HCT116 (cell line): Measurements from ENCODE around the gene TKFC. TPM values are rescaled to one million over a fixed set of nuclear protein-coding genes. Genes with fewer than 3 reads are reported as not detected.

Experiments used
- ATAC-seq: fragments of 200-7000 bp; cut with Tn5 transposase; 2 replicates; pipeline ENCODE4 v1.9.1; 2020; ENCODE audit warnings: mild to moderate bottlenecking, moderate library complexity
- BruUV-seq: library from RNA; stranded (reverse); fragments of 400-500 nt; replicated peaks from 2 replicates; lab custom pipeline; 2021; lab: Mats Ljungman, UMichigan
- CTCF ChIA-PET: fragments of 300-600 bp; sonication (Branson Sonifier 250); formaldehyde crosslinking; loops from one replicate; lab custom pipeline; 2021; ENCODE audit warnings: antibody characterized with exemption; lab: Charles Lee
- POLR2A ChIA-PET: fragments of 300-600, 350-600 bp; sonication (Branson Sonifier 250); formaldehyde crosslinking; loops from one replicate; lab custom pipeline; 2021; ENCODE audit warnings: antibody characterized with exemption; lab: Charles Lee
- RAD21 ChIA-PET, 2 experiments: fragments of 300-600 bp; sonication (Branson Sonifier 250); formaldehyde crosslinking; loops; one replicate each; lab custom pipeline; 2023; ENCODE audit warnings: low total read pairs in 2 of 2; ENCODE audit not compliant: uncharacterized antibody in 2 of 2, unreplicated experiment in 2 of 2, low non-redundant PET in 1 of 2; lab: Charles Lee
- DNase-seq: peaks from one replicate; pipeline ENCODE4 v3.0.0-alpha.2; 2010; ENCODE audit warnings: low read depth, low spot score
- H2AFZ ChIP-seq: fragments of 200-600 bp; shearing (Covaris generic), sonication (generic); 2 replicates; pipeline ENCODE4 v1.6.1; 2017; ENCODE audit warnings: low read depth, mixed run types, mixed read lengths, antibody characterized with exemption, low read length; ENCODE audit not compliant: poor library complexity, severe bottlenecking
- H3K27ac ChIP-seq: 2 replicates; pipeline ENCODE4 v1.5.1; 2012; ENCODE audit warnings: low read depth, low read length
- H3K27me3 ChIP-seq: fragments of 200-600 bp; sonication (generic); 2 replicates; pipeline ENCODE4 v1.6.1; 2016; ENCODE audit warnings: mixed run types, low read length, mixed read lengths; ENCODE audit not compliant: insufficient read depth
- H3K36me3 ChIP-seq, 2 experiments: fragments of 200-500 bp in 1 of 2; fragments of 200-600 bp in 1 of 2; sonication (Bioruptor generic) in 1 of 2; sonication (generic) in 1 of 2; 2 replicates each; pipeline versions ENCODE4 v1.5.1 to v1.6.1; 2014 to 2016; ENCODE audit warnings: low read length in 2 of 2, inconsistent platforms in 1 of 2, mixed read lengths in 1 of 2, mixed run types in 1 of 2; ENCODE audit not compliant: insufficient read depth in 2 of 2, control insufficient read depth in 1 of 2
- H3K4me1 ChIP-seq, 2 experiments: fragments of 200-600 bp in 1 of 2; sonication (generic) in 1 of 2; 2 replicates each; pipeline versions ENCODE4 v1.5.1 to v1.6.1; 2012 to 2017; ENCODE audit warnings: low read length in 2 of 2, inconsistent platforms in 1 of 2, mild to moderate bottlenecking in 1 of 2, mixed read lengths in 1 of 2, mixed run types in 1 of 2, moderate library complexity in 1 of 2; ENCODE audit not compliant: insufficient read depth in 2 of 2, control insufficient read depth in 1 of 2
- H3K4me2 ChIP-seq: fragments of 200-600 bp; sonication (generic); 2 replicates; pipeline ENCODE4 v1.6.1; 2017; ENCODE audit warnings: mixed run types, low read length, mixed read lengths
- H3K4me3 ChIP-seq, 2 experiments: fragments of 200-600 bp in 1 of 2; sonication (generic) in 1 of 2; replicated peaks in 1 of 2; 2 replicates each; pipeline ENCODE4 v1.5.1; 2011 to 2016; ENCODE audit warnings: low read length in 2 of 2, control low read depth in 1 of 2, low read depth in 1 of 2, mild to moderate bottlenecking in 1 of 2, mixed read lengths in 1 of 2, mixed run types in 1 of 2
- H3K79me2 ChIP-seq: fragments of 200-600 bp; sonication (generic); 2 replicates; pipeline ENCODE4 v1.6.1; 2017; ENCODE audit warnings: mild to moderate bottlenecking, mixed run types, low read length, moderate library complexity, mixed read lengths; ENCODE audit not compliant: insufficient read depth
- H3K9ac ChIP-seq: fragments of 200-600 bp; sonication (generic); 2 replicates; pipeline ENCODE4 v1.6.1; 2016; ENCODE audit warnings: low read length, mixed read lengths
- H3K9me2 ChIP-seq: fragments of 200-600 bp; sonication (generic), shearing (Covaris generic); 2 replicates; pipeline ENCODE4 v1.6.1; 2017; ENCODE audit warnings: mixed run types, mild to moderate bottlenecking, moderate library complexity; ENCODE audit not compliant: insufficient read depth
- H3K9me3 ChIP-seq, 2 experiments: fragments of 200-500 bp in 1 of 2; fragments of 200-600 bp in 1 of 2; sonication (Bioruptor generic) in 1 of 2; sonication (generic) in 1 of 2; 2 replicates each; pipeline ENCODE4 v1.6.1; 2014 to 2017; ENCODE audit warnings: low read length in 2 of 2, mixed read lengths in 2 of 2, inconsistent platforms in 1 of 2, low read depth in 1 of 2, mild to moderate bottlenecking in 1 of 2, mixed run types in 1 of 2, moderate library complexity in 1 of 2; ENCODE audit not compliant: control insufficient read depth in 1 of 2, insufficient read depth in 1 of 2
- H4K20me1 ChIP-seq: fragments of 200-600 bp; sonication (generic), shearing (Covaris generic); 2 replicates; pipeline ENCODE4 v1.6.1; 2017; ENCODE audit warnings: mixed run types, mild to moderate bottlenecking, moderate library complexity; ENCODE audit not compliant: insufficient read depth
- EGR1 ChIP-seq: IDR thresholded peaks from 2 replicates; pipeline ENCODE4 v1.6.1; 2012; ENCODE audit warnings: low read depth
- EZH2phosphoT487 ChIP-seq: fragments of 200-600 bp; IDR thresholded peaks from 2 replicates; pipeline ENCODE4 v1.6.1; 2018; ENCODE audit warnings: antibody characterized with exemption, borderline replicate concordance
- FOSL1 ChIP-seq: IDR thresholded peaks from 2 replicates; pipeline ENCODE4 v1.6.1; 2012; ENCODE audit warnings: low read depth
- JUND ChIP-seq: IDR thresholded peaks from 2 replicates; pipeline ENCODE4 v1.6.1; 2012
- POLR2A ChIP-seq: IDR thresholded peaks from 2 replicates; pipeline ENCODE4 v1.7.0; 2011; ENCODE audit warnings: borderline replicate concordance; ENCODE audit not compliant: insufficient read depth, insufficient read length; ENCODE audit errors: extremely low read depth
- POLR2AphosphoS5 ChIP-seq: IDR thresholded peaks from 2 replicates; pipeline ENCODE4 v1.6.1; 2011; ENCODE audit warnings: mild to moderate bottlenecking, low read depth, low read length, moderate library complexity
- RAD21 ChIP-seq: IDR thresholded peaks from 2 replicates; pipeline ENCODE4 v1.6.1; 2012; ENCODE audit warnings: low read depth, mild to moderate bottlenecking
- SP1 ChIP-seq: IDR thresholded peaks from 2 replicates; pipeline ENCODE4 v1.6.1; 2012; ENCODE audit warnings: low read depth
- SRF ChIP-seq: IDR thresholded peaks from 2 replicates; pipeline ENCODE4 v1.6.1; 2012; ENCODE audit warnings: low read depth
- YY1 ChIP-seq: IDR thresholded peaks from 2 replicates; pipeline ENCODE4 v1.6.1; 2011; ENCODE audit warnings: low read length, low read depth, moderate library complexity, mild to moderate bottlenecking; ENCODE audit not compliant: insufficient replicate concordance; ENCODE audit errors: extremely low read depth
- ZFX ChIP-seq: fragments of 450-650 bp; IDR thresholded peaks from 2 replicates; pipeline ENCODE4 v1.6.1; 2017
- ZNF274 ChIP-seq: fragments of 200-500 bp; sonication (Bioruptor generic); IDR thresholded peaks from 2 replicates; pipeline ENCODE4 v1.6.1; 2014; ENCODE audit warnings: mild to moderate bottlenecking, low read depth, low read length, inconsistent platforms
- intact Hi-C: fragments of 100-400 bp; cut with micrococcal nuclease; formaldehyde crosslinking; loops from 2 replicates; pipeline ENCODE4 v1.10.0; 2022
- total RNA-seq: library from RNA; stranded (reverse); gene quantifications from one replicate; pipeline ENCODE4 v1.2.1, GENCODE V29; 2021; ENCODE audit not compliant: unreplicated experiment
- TF ChIP-seq, protein P1 (sequence below): IDR thresholded peaks from 2 replicates; pipeline ENCODE4 v1.6.1; 2011; ENCODE audit warnings: mild to moderate bottlenecking, low read length, moderate library complexity; ENCODE audit not compliant: insufficient replicate concordance; ENCODE audit errors: extremely low read depth
- TF ChIP-seq, protein P2 (sequence below): IDR thresholded peaks from 2 replicates; pipeline ENCODE4 v1.6.1; 2012
- TF ChIP-seq, protein P3 (sequence below), 3 experiments: fragments of 200-600 bp in 1 of 3; sonication (generic) in 1 of 3; IDR thresholded peaks in 2 of 3; conservative IDR thresholded peaks in 1 of 3; 2 replicates each; pipeline ENCODE4 v1.5.1; 2012 to 2017; ENCODE audit warnings: low read depth in 2 of 3, low read length in 2 of 3, antibody characterized with exemption in 1 of 3, borderline replicate concordance in 1 of 3, control low read depth in 1 of 3, mild to moderate bottlenecking in 1 of 3, mixed read lengths in 1 of 3, mixed run types in 1 of 3, moderate library complexity in 1 of 3; ENCODE audit not compliant: insufficient read depth in 1 of 3

The TKFC gene
- total RNA-seq, 1 experiment from 2014 or later, result 156 TPM

DNA sequence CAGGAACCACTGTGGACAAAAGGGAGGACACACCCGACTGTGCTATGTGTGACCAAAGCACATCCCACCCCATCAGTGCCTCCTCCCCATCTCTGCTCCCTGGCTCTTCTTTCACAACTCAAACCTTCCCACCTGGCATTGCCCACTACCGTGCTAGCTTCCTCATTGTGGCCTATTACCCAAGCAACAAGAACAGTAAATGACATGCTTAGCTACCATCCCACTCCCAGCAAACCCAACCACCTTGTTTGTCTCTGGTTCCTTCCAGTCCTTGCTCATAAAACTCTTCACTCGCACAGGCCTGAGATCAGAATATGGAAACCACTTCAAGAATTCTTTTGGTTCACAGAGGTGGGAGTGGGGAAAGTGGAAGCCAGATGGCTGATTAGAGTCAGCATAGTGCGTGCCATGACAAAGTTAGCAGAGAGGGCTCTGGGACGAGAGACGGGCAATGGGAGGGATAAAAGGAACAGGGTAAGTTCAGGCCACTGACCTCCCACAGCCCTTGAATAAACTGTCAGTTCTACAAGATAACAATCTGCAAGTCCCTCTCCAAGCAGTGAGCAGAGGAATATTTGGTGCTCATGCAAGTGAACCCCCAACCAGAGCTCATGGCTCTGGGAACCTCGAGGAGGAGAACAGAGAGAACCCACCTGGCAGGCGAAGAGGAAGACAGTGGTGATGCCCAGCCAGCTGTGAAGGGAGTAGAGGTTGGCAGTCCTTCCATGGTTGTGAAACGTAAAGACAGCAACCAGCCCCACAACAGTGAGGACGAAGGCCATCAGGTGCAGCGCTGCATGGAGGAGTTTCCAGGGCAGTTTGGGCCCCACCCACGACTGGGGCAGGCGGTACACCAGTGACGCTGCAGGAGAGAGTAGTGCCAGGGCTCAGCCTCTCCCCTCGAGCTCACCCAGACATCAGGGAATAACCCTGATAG is 20.4 kb downstream of the TKFC start:
- ATAC-seq, result no peak
- Histone ChIP-seq H3K4me3 (no peak overlapping the region), H3K9me3 (no peaks in the 10 kb centered on the region), H3K79me2 (no peaks in the 10 kb centered on the region), H2AFZ (no peak overlapping the region), H3K9me2 (no peaks in the 10 kb centered on the region), H3K9ac (no peak overlapping the region), H4K20me1 (no peaks in the 10 kb centered on the region), H3K27ac (no peak overlapping the region), H3K36me3 (peaks cover 7 to 8% of the 10 kb centered on the region in 2 experiments; a peak in 3 of 4 replicates)
- BruUV-seq, result no TSS peak
- POLR2A ChIA-PET, result interaction anchor here (1.3 kb wide), 1 partner anchor 9 kb away, joined by 3 read pairs; the partner anchor contains the start of genes CYB561A3 and TMEM138
- intact Hi-C loops, result no loop called here
- TF ChIP-seq EZH2phosphoT487, result no peak
- TF ChIP-seq, all 23 proteins: peak for 0
- DNase-seq, result no peak
- RAD21 ChIA-PET, result no interaction called here
- Histone ChIP-seq H3K27me3 (no peaks in the 10 kb centered on the region), H3K4me1 (no peaks in the 10 kb centered on the region), H3K4me2 (no peak overlapping the region)
- CTCF ChIA-PET, result no interaction called here

DNA sequence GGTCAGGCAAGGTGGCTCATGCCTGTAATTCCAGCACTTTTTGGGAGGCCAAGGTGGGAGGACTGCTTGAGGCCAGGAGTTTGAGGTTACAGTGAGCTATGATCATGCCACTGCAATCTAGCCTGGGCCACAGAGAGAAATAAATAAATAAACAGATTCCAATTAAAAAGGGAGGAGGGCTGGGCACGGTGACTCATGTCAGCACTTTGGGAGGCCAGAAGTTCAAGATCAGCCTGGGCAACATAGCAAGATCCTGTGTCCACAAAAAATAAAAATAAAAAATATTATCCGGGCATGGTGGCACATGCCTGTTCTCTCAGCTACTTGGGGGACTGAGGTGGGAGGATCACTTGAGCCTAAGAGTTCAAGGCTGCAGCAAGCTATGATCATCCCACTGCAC is 21.2 kb downstream of the TKFC start:
- Histone ChIP-seq H3K4me2 (no peak overlapping the region), H3K27ac (no peak overlapping the region), H4K20me1 (no peaks in the 10 kb centered on the region), H3K9me2 (no peaks in the 10 kb centered on the region), H2AFZ (no peak overlapping the region), H3K9me3 (no peaks in the 10 kb centered on the region), H3K79me2 (no peaks in the 10 kb centered on the region), H3K4me1 (no peaks in the 10 kb centered on the region), H3K4me3 (no peak overlapping the region), H3K9ac (no peak overlapping the region), H3K27me3 (no peaks in the 10 kb centered on the region), H3K36me3 (peaks cover 0 to 2% of the 10 kb centered on the region in 2 experiments; a peak in 3 of 4 replicates)
- ChIA-PET POLR2A (no interaction called here), RAD21 (no interaction called here), CTCF (interaction anchor here (1.5 kb wide), 1 partner anchor 18 kb away, joined by 4 read pairs; no protein-coding TSS in a partner anchor)
- intact Hi-C loops, result no loop called here
- no TSS peak for BruUV-seq
- ATAC-seq, result no peak
- DNase-seq, result no peak
- TF ChIP-seq ZFX (no peak), EGR1 (no peak), SP1 (no peak), JUND (no peak), RAD21 (no peak), EZH2phosphoT487 (no peak), POLR2AphosphoS5 (no peak), SRF (no peak), FOSL1 (no peak), YY1 (no peak), ZNF274 (no peak), POLR2A (no peak)
- TF ChIP-seq, protein P1, sequence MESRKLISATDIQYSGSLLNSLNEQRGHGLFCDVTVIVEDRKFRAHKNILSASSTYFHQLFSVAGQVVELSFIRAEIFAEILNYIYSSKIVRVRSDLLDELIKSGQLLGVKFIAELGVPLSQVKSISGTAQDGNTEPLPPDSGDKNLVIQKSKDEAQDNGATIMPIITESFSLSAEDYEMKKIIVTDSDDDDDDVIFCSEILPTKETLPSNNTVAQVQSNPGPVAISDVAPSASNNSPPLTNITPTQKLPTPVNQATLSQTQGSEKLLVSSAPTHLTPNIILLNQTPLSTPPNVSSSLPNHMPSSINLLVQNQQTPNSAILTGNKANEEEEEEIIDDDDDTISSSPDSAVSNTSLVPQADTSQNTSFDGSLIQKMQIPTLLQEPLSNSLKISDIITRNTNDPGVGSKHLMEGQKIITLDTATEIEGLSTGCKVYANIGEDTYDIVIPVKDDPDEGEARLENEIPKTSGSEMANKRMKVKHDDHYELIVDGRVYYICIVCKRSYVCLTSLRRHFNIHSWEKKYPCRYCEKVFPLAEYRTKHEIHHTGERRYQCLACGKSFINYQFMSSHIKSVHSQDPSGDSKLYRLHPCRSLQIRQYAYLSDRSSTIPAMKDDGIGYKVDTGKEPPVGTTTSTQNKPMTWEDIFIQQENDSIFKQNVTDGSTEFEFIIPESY, result no peak
- TF ChIP-seq, protein P2, sequence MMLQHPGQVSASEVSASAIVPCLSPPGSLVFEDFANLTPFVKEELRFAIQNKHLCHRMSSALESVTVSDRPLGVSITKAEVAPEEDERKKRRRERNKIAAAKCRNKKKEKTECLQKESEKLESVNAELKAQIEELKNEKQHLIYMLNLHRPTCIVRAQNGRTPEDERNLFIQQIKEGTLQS, result no peak
- TF ChIP-seq, protein P3, sequence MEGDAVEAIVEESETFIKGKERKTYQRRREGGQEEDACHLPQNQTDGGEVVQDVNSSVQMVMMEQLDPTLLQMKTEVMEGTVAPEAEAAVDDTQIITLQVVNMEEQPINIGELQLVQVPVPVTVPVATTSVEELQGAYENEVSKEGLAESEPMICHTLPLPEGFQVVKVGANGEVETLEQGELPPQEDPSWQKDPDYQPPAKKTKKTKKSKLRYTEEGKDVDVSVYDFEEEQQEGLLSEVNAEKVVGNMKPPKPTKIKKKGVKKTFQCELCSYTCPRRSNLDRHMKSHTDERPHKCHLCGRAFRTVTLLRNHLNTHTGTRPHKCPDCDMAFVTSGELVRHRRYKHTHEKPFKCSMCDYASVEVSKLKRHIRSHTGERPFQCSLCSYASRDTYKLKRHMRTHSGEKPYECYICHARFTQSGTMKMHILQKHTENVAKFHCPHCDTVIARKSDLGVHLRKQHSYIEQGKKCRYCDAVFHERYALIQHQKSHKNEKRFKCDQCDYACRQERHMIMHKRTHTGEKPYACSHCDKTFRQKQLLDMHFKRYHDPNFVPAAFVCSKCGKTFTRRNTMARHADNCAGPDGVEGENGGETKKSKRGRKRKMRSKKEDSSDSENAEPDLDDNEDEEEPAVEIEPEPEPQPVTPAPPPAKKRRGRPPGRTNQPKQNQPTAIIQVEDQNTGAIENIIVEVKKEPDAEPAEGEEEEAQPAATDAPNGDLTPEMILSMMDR (IDR thresholded peaks at IDR 0.05 in 2 of 3, conservative IDR thresholded peaks at IDR 0.05 in 1 of 3; ENCODE audit: borderline replicate concordance in 1 of 3, insufficient read depth in 1 of 3, low read depth in 2 of 3, low read length in 2 of 3), result no peak
